Keratinocyte (primary cell): ENCODE data around the gene METRNL. TPM values are rescaled to one million over a fixed set of nuclear protein-coding genes. Genes with fewer than 3 reads are reported as not detected.

Experiments used
- DNase-seq: peaks from one replicate; pipeline ENCODE4 v3.0.0-alpha.2; 2011; ENCODE audit warnings: low read depth, missing footprints, low spot score
- FAIRE-seq: peaks from 2 replicates; lab custom pipeline; 2011; peaks lifted over from hg19 to GRCh38; lab: Jason Lieb, UNC
- H2AFZ ChIP-seq: 2 replicates; pipeline ENCODE4 v1.6.0; 2012; ENCODE audit warnings: low read length, control low read depth, inconsistent platforms; ENCODE audit not compliant: control insufficient read depth
- H3K27ac ChIP-seq: 2 replicates; pipeline ENCODE4 v1.5.1; 2011; ENCODE audit warnings: low read length; ENCODE audit not compliant: control insufficient read depth, insufficient read depth
- H3K27me3 ChIP-seq: 3 replicates; pipeline ENCODE4 v1.6.0; 2011; ENCODE audit warnings: low read length; ENCODE audit not compliant: control insufficient read depth, insufficient read depth; ENCODE audit errors: extremely low read depth
- H3K36me3 ChIP-seq, 2 experiments: 2 replicates in 1 of 2; 3 replicates in 1 of 2; pipeline ENCODE4 v1.5.1; 2011; ENCODE audit warnings: low read length in 2 of 2, mild to moderate bottlenecking in 1 of 2; ENCODE audit not compliant: control insufficient read depth in 2 of 2, insufficient read depth in 2 of 2; ENCODE audit errors: extremely low read depth in 1 of 2
- H3K4me1 ChIP-seq: 3 replicates; pipeline ENCODE4 v1.5.1; 2011; ENCODE audit warnings: low read length; ENCODE audit not compliant: control insufficient read depth, insufficient read depth; ENCODE audit errors: extremely low read depth
- H3K4me2 ChIP-seq: 3 replicates; pipeline ENCODE4 v1.6.0; 2011; ENCODE audit warnings: low read depth, low read length; ENCODE audit not compliant: control insufficient read depth, insufficient read depth; ENCODE audit errors: extremely low read depth
- H3K4me3 ChIP-seq, 3 experiments: fragments of 200-600 bp in 1 of 3; sonication (generic) in 1 of 3; 2 replicates in 2 of 3; 3 replicates in 1 of 3; pipeline ENCODE4 v1.5.1; 2011 to 2016; ENCODE audit warnings: low read length in 3 of 3, mild to moderate bottlenecking in 3 of 3, control low read depth in 2 of 3, inconsistent platforms in 1 of 3, low read depth in 1 of 3, mixed read lengths in 1 of 3, mixed run types in 1 of 3, moderate library complexity in 1 of 3; ENCODE audit not compliant: control insufficient read depth in 2 of 3, insufficient read depth in 2 of 3; ENCODE audit errors: extremely low read depth in 1 of 3
- H3K79me2 ChIP-seq: 2 replicates; pipeline ENCODE4 v1.6.0; 2012; ENCODE audit warnings: low read length; ENCODE audit not compliant: control insufficient read depth, insufficient read depth
- H3K9ac ChIP-seq: 3 replicates; pipeline ENCODE4 v1.6.0; 2011; ENCODE audit warnings: low read length; ENCODE audit not compliant: control insufficient read depth, insufficient read depth; ENCODE audit errors: extremely low read depth
- H3K9me1 ChIP-seq: 3 replicates; pipeline ENCODE4 v1.6.0; 2011; ENCODE audit warnings: low read length; ENCODE audit not compliant: control insufficient read depth, insufficient read depth; ENCODE audit errors: extremely low read depth
- H3K9me3 ChIP-seq: 2 replicates; pipeline ENCODE4 v1.5.1; 2012; ENCODE audit warnings: low read depth, low read length; ENCODE audit not compliant: control insufficient read depth
- H4K20me1 ChIP-seq: 3 replicates; pipeline ENCODE4 v1.6.0; 2011; ENCODE audit warnings: low read length; ENCODE audit not compliant: control insufficient read depth, insufficient read depth; ENCODE audit errors: extremely low read depth
- EZH2 ChIP-seq: IDR thresholded peaks from one replicate; pipeline ENCODE4 v1.6.1; 2012; ENCODE audit warnings: inconsistent platforms, mild to moderate bottlenecking, low read length, moderate library complexity
- dilution Hi-C: fragments of 300-500 bp; cut with MboI; formaldehyde crosslinking; loops from one replicate; pipeline ENCODE4 v1.7.0; 2020; ENCODE audit warnings: low sequenced_read_pairs; ENCODE audit not compliant: extremely low pct_ligation_motif_present
- polyA plus RNA-seq, 5 experiments: library from polyadenylated mRNA; depleted of rRNA in 3 of 5; stranded (reverse) in 3 of 5; stranded (forward) in 1 of 5; unstranded in 1 of 5; fragments of >200 nt; gene quantifications; 1 replicate in 1 of 5; 2 replicates in 3 of 5; 3 replicates in 1 of 5; pipeline versions ENCODE4 v1.2.1 to v1.2.3, GENCODE V29; 2011 to 2012; ENCODE audit warnings: missing spikeins in 2 of 5, low read depth in 1 of 5, low replicate concordance in 1 of 5
- TF ChIP-seq, protein P1 (sequence below), 3 experiments: IDR thresholded peaks in 1 of 3; conservative IDR thresholded peaks in 1 of 3; optimal IDR thresholded peaks in 1 of 3; 2 replicates in 2 of 3; 3 replicates in 1 of 3; pipeline versions ENCODE3 to v1.5.1; 2011; ENCODE audit warnings: low read length in 3 of 3, mild to moderate bottlenecking in 3 of 3, moderate library complexity in 2 of 3, control low read depth in 1 of 3, inconsistent platforms in 1 of 3; ENCODE audit not compliant: insufficient read depth in 2 of 3; ENCODE audit errors: extremely low read depth in 1 of 3

Gene METRNL
- polyA plus RNA-seq, 1 donor (not counting 4 experiments of a cell fraction or from before 2014, with no cell fraction given): 3.1 TPM

DNA sequence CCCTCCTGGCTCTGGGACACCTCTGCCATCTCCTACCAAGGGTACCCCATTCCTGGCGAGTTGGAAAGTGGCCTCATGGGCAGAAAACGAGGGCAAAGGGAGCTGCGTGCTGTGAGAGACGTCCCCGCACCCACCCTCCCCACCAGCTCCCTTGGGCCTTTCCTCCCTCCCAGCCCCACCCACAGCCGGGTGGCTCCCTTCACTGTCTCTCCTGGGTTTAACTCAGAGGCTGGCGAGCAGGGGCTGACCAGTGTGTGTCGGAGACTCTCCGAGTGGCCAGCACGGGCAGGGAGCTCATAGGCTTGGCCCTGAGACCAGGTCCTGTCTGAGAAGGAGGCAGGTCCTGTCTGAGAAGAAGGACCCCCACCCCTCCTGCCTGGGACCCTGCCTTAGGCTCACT, 26.1 kb downstream of the METRNL start:
- no peak overlapping the region for H3K9ac ChIP-seq
- TF ChIP-seq EZH2: no peak
- TF ChIP-seq, protein P1, sequence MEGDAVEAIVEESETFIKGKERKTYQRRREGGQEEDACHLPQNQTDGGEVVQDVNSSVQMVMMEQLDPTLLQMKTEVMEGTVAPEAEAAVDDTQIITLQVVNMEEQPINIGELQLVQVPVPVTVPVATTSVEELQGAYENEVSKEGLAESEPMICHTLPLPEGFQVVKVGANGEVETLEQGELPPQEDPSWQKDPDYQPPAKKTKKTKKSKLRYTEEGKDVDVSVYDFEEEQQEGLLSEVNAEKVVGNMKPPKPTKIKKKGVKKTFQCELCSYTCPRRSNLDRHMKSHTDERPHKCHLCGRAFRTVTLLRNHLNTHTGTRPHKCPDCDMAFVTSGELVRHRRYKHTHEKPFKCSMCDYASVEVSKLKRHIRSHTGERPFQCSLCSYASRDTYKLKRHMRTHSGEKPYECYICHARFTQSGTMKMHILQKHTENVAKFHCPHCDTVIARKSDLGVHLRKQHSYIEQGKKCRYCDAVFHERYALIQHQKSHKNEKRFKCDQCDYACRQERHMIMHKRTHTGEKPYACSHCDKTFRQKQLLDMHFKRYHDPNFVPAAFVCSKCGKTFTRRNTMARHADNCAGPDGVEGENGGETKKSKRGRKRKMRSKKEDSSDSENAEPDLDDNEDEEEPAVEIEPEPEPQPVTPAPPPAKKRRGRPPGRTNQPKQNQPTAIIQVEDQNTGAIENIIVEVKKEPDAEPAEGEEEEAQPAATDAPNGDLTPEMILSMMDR (optimal IDR thresholded peaks at IDR 0.05 in 1 of 3, IDR thresholded peaks at IDR 0.05 in 1 of 3, conservative IDR thresholded peaks at IDR 0.05 in 1 of 3; ENCODE audit: extremely low read depth in 1 of 3, insufficient read depth in 2 of 3, low read length in 3 of 3): no peak
- dilution Hi-C loops: no loop called here
- no peaks in the 10 kb centered on the region for H3K79me2 ChIP-seq
- H3K4me2 ChIP-seq: no peak overlapping the region
- peaks cover 3% of the 10 kb centered on the region for H3K9me3 ChIP-seq
- H2AFZ ChIP-seq: no peak overlapping the region
- peaks cover 15% of the 10 kb centered on the region for H3K4me1 ChIP-seq
- DNase-seq: no peak
- FAIRE-seq: no peak
- no peaks in the 10 kb centered on the region for H3K36me3 ChIP-seq
- H4K20me1 ChIP-seq: no peaks in the 10 kb centered on the region
- H3K9me1 ChIP-seq: no peaks in the 10 kb centered on the region
- H3K27ac ChIP-seq: no peak overlapping the region
- no peak overlapping the region for H3K4me3 ChIP-seq
- peaks cover 38% of the 10 kb centered on the region for H3K27me3 ChIP-seq

DNA sequence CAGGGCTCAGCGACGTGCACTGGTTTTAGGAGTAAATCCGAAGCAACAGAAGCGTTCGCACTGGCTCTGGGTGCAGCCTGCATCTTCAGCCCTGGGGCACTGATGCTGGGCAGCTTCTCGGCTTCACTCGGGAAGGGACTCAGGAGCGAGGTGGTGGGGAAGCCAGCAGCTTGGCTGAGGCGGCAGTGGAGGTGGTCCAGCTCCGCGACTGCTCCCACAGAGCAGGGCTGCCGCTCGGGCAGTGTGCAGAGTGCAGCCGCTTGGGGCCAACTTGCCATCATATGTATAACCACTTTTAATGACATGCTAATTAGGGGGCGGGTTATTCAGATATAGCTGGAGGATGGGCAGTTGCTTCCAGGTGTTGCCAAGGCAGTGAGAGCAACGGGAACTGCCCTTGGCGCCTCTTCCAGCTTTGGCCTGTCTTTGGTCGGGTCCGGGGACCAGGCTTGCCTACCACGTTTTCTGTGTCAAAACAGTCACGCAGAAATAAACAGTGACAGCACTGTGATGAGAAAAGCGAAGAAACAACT, 26.7 kb downstream of the METRNL start:
- Histone ChIP-seq H4K20me1 (no peaks in the 10 kb centered on the region), H3K4me3 (no peak overlapping the region), H3K9me3 (peaks cover 3% of the 10 kb centered on the region), H2AFZ (no peak overlapping the region), H3K4me2 (no peak overlapping the region), H3K27me3 (peaks cover 40% of the 10 kb centered on the region), H3K27ac (no peak overlapping the region), H3K9ac (no peak overlapping the region), H3K36me3 (no peaks in the 10 kb centered on the region), H3K4me1 (peaks cover 20% of the 10 kb centered on the region), H3K79me2 (no peaks in the 10 kb centered on the region), H3K9me1 (no peaks in the 10 kb centered on the region)
- no peak for DNase-seq
- dilution Hi-C loops: no loop called here
- no peak for FAIRE-seq
- TF ChIP-seq EZH2: no peak
- TF ChIP-seq, protein P1 (optimal IDR thresholded peaks at IDR 0.05 in 1 of 3, IDR thresholded peaks at IDR 0.05 in 1 of 3, conservative IDR thresholded peaks at IDR 0.05 in 1 of 3; ENCODE audit: extremely low read depth in 1 of 3, insufficient read depth in 2 of 3, low read length in 3 of 3): no peak
